Epithelial cell of esophagus (primary cell): ENCODE results near the gene GRAMD2A.
A peak's percentile ranks its signal among the peaks of the same experiment; 100 is the strongest.

Experiments
- DNase-seq: peaks from one replicate; pipeline ENCODE4 v3.0.0; 2010; ENCODE audit warnings: low read depth
- H3K4me3 ChIP-seq: 2 replicates; pipeline ENCODE4 v1.5.1; 2011; ENCODE audit warnings: mild to moderate bottlenecking, low read length, control low read depth
- TF ChIP-seq, protein P1 (sequence below): IDR thresholded peaks from 2 replicates; pipeline ENCODE4 v1.5.1; 2011; ENCODE audit warnings: low read depth, mild to moderate bottlenecking, low read length, control low read depth, inconsistent platforms; ENCODE audit not compliant: insufficient read depth; ENCODE audit errors: missing control alignments

The GRAMD2A gene

DNA sequence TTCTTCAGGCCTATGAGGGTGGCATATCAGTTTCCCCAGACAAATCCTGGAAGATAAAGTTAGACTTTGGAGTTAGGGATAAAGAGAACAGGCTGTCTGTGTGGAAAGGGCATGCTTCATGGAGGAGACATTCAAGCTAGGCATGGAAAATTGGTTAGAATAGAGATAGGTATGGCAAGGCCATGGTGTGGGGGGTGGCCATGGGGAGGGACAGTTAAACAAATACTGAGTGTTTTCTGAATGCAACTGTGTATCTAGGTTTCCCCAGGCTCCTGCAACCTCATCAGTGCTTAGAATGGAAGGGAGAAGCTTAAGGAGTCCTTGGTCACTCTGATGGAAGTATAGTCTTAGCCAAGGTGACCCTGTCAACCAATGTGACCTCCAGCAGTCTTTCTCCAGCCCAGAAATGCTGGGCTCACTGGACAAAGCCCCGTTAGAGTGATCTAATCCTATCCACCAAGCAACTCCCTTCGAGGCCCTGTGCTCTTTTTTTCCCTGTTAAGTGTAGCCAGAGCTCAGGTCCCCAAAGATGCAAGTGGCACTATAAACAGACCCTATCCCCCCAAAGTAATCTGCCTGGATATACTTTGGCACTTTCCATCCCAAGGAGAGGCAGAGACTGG is 38.9 kb upstream of the GRAMD2A start:
- TF ChIP-seq, protein P1, sequence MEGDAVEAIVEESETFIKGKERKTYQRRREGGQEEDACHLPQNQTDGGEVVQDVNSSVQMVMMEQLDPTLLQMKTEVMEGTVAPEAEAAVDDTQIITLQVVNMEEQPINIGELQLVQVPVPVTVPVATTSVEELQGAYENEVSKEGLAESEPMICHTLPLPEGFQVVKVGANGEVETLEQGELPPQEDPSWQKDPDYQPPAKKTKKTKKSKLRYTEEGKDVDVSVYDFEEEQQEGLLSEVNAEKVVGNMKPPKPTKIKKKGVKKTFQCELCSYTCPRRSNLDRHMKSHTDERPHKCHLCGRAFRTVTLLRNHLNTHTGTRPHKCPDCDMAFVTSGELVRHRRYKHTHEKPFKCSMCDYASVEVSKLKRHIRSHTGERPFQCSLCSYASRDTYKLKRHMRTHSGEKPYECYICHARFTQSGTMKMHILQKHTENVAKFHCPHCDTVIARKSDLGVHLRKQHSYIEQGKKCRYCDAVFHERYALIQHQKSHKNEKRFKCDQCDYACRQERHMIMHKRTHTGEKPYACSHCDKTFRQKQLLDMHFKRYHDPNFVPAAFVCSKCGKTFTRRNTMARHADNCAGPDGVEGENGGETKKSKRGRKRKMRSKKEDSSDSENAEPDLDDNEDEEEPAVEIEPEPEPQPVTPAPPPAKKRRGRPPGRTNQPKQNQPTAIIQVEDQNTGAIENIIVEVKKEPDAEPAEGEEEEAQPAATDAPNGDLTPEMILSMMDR: no peak
- DNase-seq: no peak
- H3K4me3 ChIP-seq: no peak overlapping the region

DNA sequence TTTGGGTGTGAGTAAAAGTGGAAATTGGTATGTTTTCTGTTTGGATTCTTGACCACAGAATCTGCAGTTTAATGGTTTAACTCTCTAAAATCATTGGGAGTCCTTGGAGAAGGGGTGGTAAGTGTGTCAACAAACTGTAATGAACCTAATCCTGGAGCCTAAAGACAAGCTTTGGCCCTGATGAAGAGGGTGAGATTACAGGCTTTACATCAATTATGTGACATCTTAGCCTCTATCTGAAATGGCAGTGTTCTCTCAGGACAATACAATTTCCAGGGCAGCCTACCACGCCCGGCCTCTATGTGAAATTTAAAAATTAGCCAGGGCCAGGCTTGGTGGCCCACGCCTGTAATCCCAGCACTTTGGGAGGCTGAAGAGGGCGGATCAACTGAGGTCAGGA is 37.7 kb upstream of the GRAMD2A start:
- DNase-seq: no peak
- TF ChIP-seq, protein P1: no peak
- no peak overlapping the region for H3K4me3 ChIP-seq

DNA sequence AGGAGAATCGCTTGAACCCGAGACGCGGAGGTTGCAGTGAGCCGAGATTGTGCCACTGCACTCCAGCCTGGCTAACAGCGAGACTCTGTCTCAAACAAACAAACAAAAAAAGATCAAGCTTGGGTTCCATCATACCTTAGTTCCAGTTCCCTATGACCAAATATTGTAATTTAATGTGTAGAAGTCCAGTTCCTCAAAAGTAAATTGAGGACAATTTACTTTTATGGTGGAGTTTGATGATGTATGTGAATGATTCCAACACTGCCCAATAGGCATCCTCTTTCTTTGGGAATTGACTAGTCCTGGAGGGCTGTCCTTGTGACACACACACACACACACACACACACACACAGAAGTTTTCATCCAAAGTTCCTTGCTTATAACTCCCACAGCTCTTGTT is 36.2 kb upstream of the GRAMD2A start:
- DNase-seq: no peak
- H3K4me3 ChIP-seq: no peak overlapping the region
- TF ChIP-seq, protein P1: no peak

DNA sequence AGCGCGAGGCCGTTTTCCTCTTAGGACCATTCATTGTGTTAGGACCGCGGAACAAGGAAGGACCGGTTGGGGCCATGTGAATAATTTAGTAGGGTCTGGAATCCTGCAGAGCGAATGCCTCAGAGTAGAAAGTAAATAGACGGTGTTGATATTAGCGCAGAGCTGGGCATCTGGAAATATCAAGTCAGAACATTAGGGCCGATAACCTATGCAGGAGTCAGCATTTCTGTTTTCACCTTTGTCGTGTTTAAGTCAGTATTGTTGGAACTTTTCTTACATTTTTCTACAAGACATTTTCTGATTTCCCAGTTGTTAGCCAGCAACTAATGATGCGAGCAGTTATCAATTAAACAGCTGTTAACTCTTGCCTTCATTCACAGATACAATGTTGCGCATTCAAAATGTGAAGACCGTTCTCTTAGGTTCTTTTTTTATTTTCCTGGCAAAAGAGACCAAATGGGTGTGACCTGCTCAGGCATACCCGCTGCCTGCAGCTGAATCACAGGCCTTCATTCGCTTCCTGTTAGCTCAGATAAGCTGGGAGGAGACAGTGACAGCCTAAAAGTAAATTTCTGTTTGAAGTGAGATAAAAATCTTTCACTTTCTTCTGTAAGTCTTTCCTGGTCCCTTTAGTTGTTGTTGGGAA is 34.4 kb upstream of the GRAMD2A start:
- peak; percentile 86 for DNase-seq
- peak overlapping the region; percentile 96 for H3K4me3 ChIP-seq
- TF ChIP-seq, protein P1: no peak

DNA sequence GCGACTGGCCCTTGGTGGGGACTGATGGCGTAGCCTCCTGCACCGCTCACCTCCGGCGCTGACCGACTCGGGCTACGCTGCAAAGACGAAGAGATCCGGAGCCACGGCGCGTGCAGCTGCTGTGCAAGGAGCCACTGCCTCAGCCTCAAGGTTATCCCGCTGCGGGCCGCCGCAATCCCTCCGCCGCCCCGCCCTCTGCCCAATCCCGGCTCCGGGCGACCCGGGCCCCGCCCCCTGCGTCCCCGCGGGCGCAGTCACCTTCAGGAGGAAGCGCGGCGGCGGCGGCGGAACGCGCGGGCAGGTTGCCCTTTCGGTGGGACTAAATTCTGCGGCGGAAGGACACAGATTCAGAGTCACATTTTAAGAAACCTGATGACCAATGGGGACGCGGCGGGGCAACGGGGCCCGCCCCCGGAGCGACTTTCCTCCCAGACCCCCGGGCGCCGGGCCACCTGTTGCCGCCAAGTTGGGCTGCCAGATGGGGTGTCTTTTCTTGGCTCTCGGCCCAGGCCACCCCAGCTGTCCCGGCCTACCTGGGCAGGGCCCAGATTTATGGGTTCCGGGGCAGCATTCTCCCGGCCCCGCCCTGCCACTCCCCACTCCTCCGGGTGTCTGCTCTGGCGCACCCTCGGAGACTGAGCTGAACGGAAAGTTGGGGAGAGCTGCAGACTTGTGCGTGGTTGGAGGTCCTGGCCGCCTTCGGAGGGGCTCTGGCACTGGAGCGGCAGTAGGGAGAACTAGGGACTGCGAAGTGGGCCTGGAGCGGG is 33.7 kb upstream of the GRAMD2A start, which contains the start of gene PKM:
PKM (minus strand) TSS at position 125 of the 767 bp plus-strand sequence. CDS start 12,093 bp downstream, outside the sequence.
- DNase-seq: peak; percentile 100
- peak within 1 kb of the TSS; percentile 96 for H3K4me3 ChIP-seq
- TF ChIP-seq, protein P1: no peak

DNA sequence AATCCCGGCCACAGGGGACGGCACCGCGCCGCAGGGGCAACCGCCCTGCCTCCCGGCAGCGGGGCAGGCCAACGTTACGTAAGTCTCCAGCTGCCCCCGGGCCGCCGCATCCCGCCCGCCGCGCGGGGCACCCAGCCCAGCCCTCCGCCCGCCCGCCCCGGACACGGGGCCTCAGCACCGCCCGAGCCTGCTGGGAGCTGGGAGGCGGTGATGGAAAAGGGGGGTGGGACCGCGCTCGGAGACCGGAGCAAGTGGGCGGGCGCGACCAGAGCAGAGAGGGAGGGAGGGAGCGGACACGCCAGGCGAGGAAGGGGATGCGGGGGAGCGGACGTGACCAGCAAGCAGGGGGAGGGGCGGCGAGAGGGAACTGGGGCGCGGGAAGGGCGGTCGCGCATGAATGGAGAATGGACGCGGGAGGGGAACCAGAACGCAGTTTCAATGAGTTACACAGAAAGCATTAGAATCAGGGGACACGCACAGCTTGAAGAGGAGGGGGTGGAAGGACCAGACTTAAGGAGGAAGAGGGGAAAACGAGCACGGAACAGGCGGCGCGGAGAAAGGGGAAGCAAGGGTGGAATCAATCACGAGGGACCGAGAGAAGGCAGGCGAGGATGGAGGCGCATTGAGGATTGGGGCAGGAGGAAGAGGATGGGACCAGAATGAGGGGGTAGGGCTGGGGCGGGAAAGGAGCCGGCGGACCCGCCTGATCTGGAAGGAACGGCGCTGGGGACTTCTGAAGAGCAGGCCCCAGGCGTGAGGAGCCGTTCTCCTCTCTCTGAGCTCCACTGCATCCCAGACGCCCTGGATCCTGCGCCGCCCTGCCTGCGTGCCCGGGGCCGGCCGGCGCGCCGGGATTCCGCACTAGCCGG is 32.8 kb upstream of the GRAMD2A start:
- H3K4me3 ChIP-seq: peak overlapping the region; percentile 96
- TF ChIP-seq, protein P1: no peak
- peak; percentile 83 for DNase-seq
